Endothelial cell of umbilical vein (primary cell): ENCODE data around the gene SLC4A5. TPM values are rescaled to one million over a fixed set of nuclear protein-coding genes. Genes with fewer than 3 reads are reported as not detected.

Experiments used
- BruUV-seq: library from RNA; stranded (reverse); fragments of 400-500 nt; replicated peaks from 2 replicates; lab custom pipeline; 2021; lab: Mats Ljungman, UMichigan
- CTCF ChIA-PET: fragments of 300-600, 350-600 bp; sonication (Branson Sonifier 250); formaldehyde crosslinking; loops from one replicate; lab custom pipeline; 2021; ENCODE audit warnings: antibody characterized with exemption, inconsistent platforms; lab: Charles Lee
- POLR2A ChIA-PET: fragments of 300-600, 350-600 bp; sonication (Branson Sonifier 250); formaldehyde crosslinking; loops from one replicate; lab custom pipeline; 2021; ENCODE audit warnings: antibody characterized with exemption, inconsistent platforms; lab: Charles Lee
- DNase-seq: peaks from one replicate; pipeline ENCODE4 v3.0.0-alpha.2; 2011; ENCODE audit warnings: low read depth, low spot score
- FAIRE-seq: peaks from 2 replicates; lab custom pipeline; 2011; peaks lifted over from hg19 to GRCh38; lab: Jason Lieb, UNC
- H2AFZ ChIP-seq: 2 replicates; pipeline ENCODE4 v1.6.0; 2012; ENCODE audit warnings: low read depth, low read length, control low read depth, inconsistent platforms
- H3K27ac ChIP-seq: 2 replicates; pipeline ENCODE4 v1.5.1; 2011; ENCODE audit warnings: low read depth, mild to moderate bottlenecking, control low read depth, low read length, moderate library complexity; ENCODE audit not compliant: insufficient read depth
- H3K27me3 ChIP-seq, 2 experiments: 2 replicates each; pipeline versions ENCODE4 v1.6.0 to v1.6.1; 2011; ENCODE audit warnings: low read length in 2 of 2, mixed read lengths in 1 of 2; ENCODE audit not compliant: control insufficient read depth in 2 of 2, insufficient read depth in 2 of 2
- H3K36me3 ChIP-seq, 2 experiments: 2 replicates in 1 of 2; 3 replicates in 1 of 2; pipeline ENCODE4 v1.5.1; 2011; ENCODE audit warnings: low read length in 2 of 2, mild to moderate bottlenecking in 1 of 2, moderate library complexity in 1 of 2; ENCODE audit not compliant: control insufficient read depth in 2 of 2, insufficient read depth in 2 of 2; ENCODE audit errors: extremely low read depth in 1 of 2
- H3K4me1 ChIP-seq: 3 replicates; pipeline ENCODE4 v1.5.1; 2011; ENCODE audit warnings: mild to moderate bottlenecking, low read length; ENCODE audit not compliant: control insufficient read depth, insufficient read depth; ENCODE audit errors: extremely low read depth
- H3K4me2 ChIP-seq: 2 replicates; pipeline ENCODE4 v1.6.1; 2011; ENCODE audit warnings: low read length, control low read depth, mixed read lengths; ENCODE audit not compliant: insufficient read depth
- H3K4me3 ChIP-seq, 3 experiments: fragments of 200-600 bp in 1 of 3; sonication (generic), shearing (Covaris generic) in 1 of 3; replicated peaks in 1 of 3; 2 replicates each; pipeline ENCODE4 v1.5.1; 2011 to 2016; ENCODE audit warnings: control low read depth in 3 of 3, low read length in 3 of 3, mild to moderate bottlenecking in 2 of 3, inconsistent platforms in 1 of 3, low read depth in 1 of 3, moderate library complexity in 1 of 3; ENCODE audit not compliant: insufficient read depth in 1 of 3
- H3K79me2 ChIP-seq: 2 replicates; pipeline ENCODE4 v1.6.0; 2012; ENCODE audit warnings: low read length, inconsistent platforms; ENCODE audit not compliant: control insufficient read depth, insufficient read depth
- H3K9ac ChIP-seq: replicated peaks from 2 replicates; pipeline ENCODE3; 2011; ENCODE audit warnings: low read length, control low read depth; ENCODE audit not compliant: insufficient read depth; ENCODE audit errors: extremely low read depth
- H3K9me1 ChIP-seq: replicated peaks from 3 replicates; pipeline ENCODE4 v1.6.0; 2011; ENCODE audit warnings: mild to moderate bottlenecking, low read length; ENCODE audit not compliant: control insufficient read depth, insufficient read depth; ENCODE audit errors: extremely low read depth
- H3K9me3 ChIP-seq: replicated peaks from 2 replicates; pipeline ENCODE4 v1.5.1; 2012; ENCODE audit warnings: low read length, inconsistent platforms; ENCODE audit not compliant: control insufficient read depth, insufficient read depth
- H4K20me1 ChIP-seq: replicated peaks from 2 replicates; pipeline ENCODE3; 2011; ENCODE audit warnings: mild to moderate bottlenecking, low read length; ENCODE audit not compliant: control insufficient read depth, insufficient read depth; ENCODE audit errors: extremely low read depth
- CTCF ChIP-seq, 2 donors: IDR thresholded peaks; 1 replicate in 1 of 2; 2 replicates in 1 of 2; pipeline ENCODE4 v1.5.1; 2011; ENCODE audit warnings: low read length in 2 of 2, mild to moderate bottlenecking in 2 of 2, moderate library complexity in 2 of 2, control low read depth in 1 of 2, inconsistent platforms in 1 of 2, low read depth in 1 of 2; ENCODE audit not compliant: insufficient read depth in 1 of 2; ENCODE audit errors: extremely low read depth in 1 of 2
- EZH2 ChIP-seq: IDR thresholded peaks from 2 replicates; pipeline ENCODE4 v1.6.1; 2012; ENCODE audit warnings: borderline replicate concordance, low read depth, mild to moderate bottlenecking, moderate library complexity, low read length, inconsistent platforms; ENCODE audit not compliant: severe bottlenecking
- FOS ChIP-seq: IDR thresholded peaks from 2 replicates; pipeline ENCODE4 v1.6.1; 2011; ENCODE audit warnings: mild to moderate bottlenecking, low read length, moderate library complexity, borderline replicate concordance; ENCODE audit not compliant: insufficient read depth
- GATA2 ChIP-seq: IDR thresholded peaks from 2 replicates; pipeline ENCODE4 v1.7.0; 2011; ENCODE audit warnings: low read depth, mild to moderate bottlenecking, moderate library complexity, mixed read lengths, low read length; ENCODE audit not compliant: insufficient read length, insufficient read depth
- JUN ChIP-seq: IDR thresholded peaks from 2 replicates; pipeline ENCODE4 v1.6.1; 2011; ENCODE audit warnings: borderline replicate concordance, low read depth; ENCODE audit not compliant: insufficient read length, insufficient read depth
- MAX ChIP-seq: IDR thresholded peaks from 2 replicates; pipeline ENCODE4 v1.6.1; 2011; ENCODE audit not compliant: insufficient read depth, insufficient read length
- MYC ChIP-seq: IDR thresholded peaks from one replicate; pipeline ENCODE4 v1.6.1; 2011; ENCODE audit warnings: mild to moderate bottlenecking, low read depth, low read length
- POLR2A ChIP-seq: IDR thresholded peaks from 2 replicates; pipeline ENCODE4 v1.6.1; 2012; ENCODE audit warnings: low read depth, mild to moderate bottlenecking, control low read depth, low read length
- POLR2AphosphoS5 ChIP-seq: IDR thresholded peaks from 2 replicates; pipeline ENCODE4 v1.6.1; 2012; ENCODE audit warnings: low read depth, mild to moderate bottlenecking, control low read depth, low read length, moderate library complexity; ENCODE audit not compliant: insufficient read depth
- dilution Hi-C: fragments of 300-500 bp; cut with MboI; formaldehyde crosslinking; loops from one replicate; pipeline ENCODE4 v1.15.0; 2019; ENCODE audit warnings: low sequenced_read_pairs; ENCODE audit not compliant: extremely low pct_ligation_motif_present
- intact Hi-C: fragments of 100-400 bp; cut with micrococcal nuclease; formaldehyde crosslinking; loops from one replicate; pipeline ENCODE4 v1.10.0; 2022
- polyA plus RNA-seq, 4 experiments: library from polyadenylated mRNA; depleted of rRNA in 3 of 4; stranded (reverse) in 3 of 4; unstranded in 1 of 4; fragments of >200 nt; gene quantifications; 2 replicates each; pipeline versions ENCODE4 v1.2.1 to v1.2.3, GENCODE V29; 2011 to 2012; ENCODE audit warnings: missing spikeins in 1 of 4
- total RNA-seq: library from RNA; stranded (reverse); gene quantifications from 2 replicates; pipeline ENCODE4 v1.2.3, GENCODE V29; 2021

SLC4A5 gene
- total and polyA plus RNA-seq, 2 donors (not counting 3 experiments of a cell fraction or from before 2014, with no cell fraction given), result 0.12 to 0.97 TPM

GRCh38 chr2:74259733-74260132, 83.5 kb downstream of the SLC4A5 start:
- BruUV-seq, result no TSS peak
- Histone ChIP-seq H3K79me2 (no peaks in the 10 kb centered on the region), H3K27me3 (peaks cover 0 to 1% of the 10 kb centered on the region in 2 experiments), H3K36me3 (no peaks in the 10 kb centered on the region), H3K27ac (no peak overlapping the region), H3K4me2 (no peak overlapping the region), H2AFZ (no peak overlapping the region), H3K9ac (no peak overlapping the region), H3K9me3 (no peaks in the 10 kb centered on the region), H4K20me1 (no peaks in the 10 kb centered on the region), H3K4me1 (no peaks in the 10 kb centered on the region), H3K9me1 (no peaks in the 10 kb centered on the region), H3K4me3 (no peak overlapping the region)
- dilution Hi-C loops (no loop called here), intact Hi-C loops (loop anchor here (10.0 kb wide), 1 partner anchor 435 kb away; the partner anchor contains the start of gene STAMBP)
- DNase-seq (no peak), FAIRE-seq (no peak)
- POLR2A ChIA-PET, result no interaction called here
- CTCF ChIA-PET, result interaction anchor here (1.3 to 3.1 kb wide), 2 partner anchors 10 to 75 kb away, joined by 4 to 15 read pairs; no protein-coding TSS in a partner anchor
- TF ChIP-seq JUN (no peak), MAX (no peak), MYC (no peak), FOS (no peak), EZH2 (no peak), POLR2AphosphoS5 (no peak), POLR2A (no peak), CTCF (IDR thresholded peaks at IDR 0.05; ENCODE audit: extremely low read depth in 1 of 2, insufficient read depth in 1 of 2, low read depth in 1 of 2, low read length in 2 of 2) (no peak), GATA2 (no peak)
